ENCODE measurements around the gene CUX1.
"Not testable (repeated sequence)": the region's sequence is repeated elsewhere in the genome, so short reads cannot be mapped to it uniquely, and the experiment has no call there.

CUX1 gene

DNA sequence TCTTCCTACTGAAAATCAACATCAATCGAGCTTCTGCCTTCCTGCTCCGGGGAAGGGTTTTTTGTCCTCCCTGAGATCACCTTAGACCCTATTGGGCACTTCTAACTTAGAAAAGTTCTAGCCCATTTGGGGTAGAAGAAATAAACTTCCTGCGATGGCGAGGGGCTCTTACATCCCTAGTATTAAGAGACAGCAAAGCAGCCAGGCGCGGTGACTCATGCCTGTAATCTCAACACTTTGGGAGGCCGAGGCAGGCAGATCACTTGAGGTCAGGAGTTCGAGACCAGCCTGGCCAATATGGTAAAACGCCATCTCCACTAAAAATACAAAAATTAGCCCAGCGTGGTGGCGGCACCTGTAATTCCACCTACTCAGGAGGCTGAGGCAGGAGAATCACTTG, 507.7 kb downstream of the CUX1 start:
- DNase-seq = not testable (repeated sequence)

DNA sequence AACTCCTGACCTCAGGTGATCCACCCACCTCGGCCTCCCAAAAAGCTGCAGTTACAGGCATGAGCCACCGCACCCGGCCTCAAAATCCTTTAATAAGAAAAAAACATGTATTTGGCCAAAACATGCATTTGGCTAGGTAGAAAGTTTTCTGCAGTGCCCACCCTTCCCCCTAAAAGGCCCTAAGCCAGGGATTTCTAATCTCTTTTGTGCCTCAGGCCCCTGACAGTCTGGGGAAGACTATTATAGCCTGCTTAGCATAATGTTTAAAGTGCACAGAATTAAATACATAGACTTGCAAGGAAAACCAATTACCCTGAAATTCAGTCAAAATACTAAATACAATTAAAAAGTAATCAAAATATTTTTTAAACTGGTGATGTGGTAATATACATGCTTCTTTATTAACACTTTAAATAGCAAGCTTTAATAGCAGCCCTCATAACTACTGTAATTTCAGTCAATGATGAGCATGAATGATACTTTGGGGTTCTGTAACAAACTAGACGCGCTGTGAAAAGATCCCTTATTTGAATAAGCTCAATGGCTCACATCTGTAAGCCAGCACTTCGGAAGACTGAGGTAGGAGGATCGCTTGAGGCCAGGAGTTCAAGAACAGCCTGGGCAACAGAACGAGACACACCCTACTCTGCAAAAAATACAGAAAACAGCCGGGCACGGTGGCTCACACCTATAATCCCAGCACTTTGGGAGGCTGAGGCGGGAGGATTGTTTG, 508.9 kb downstream of the CUX1 start:
- no peak for DNase-seq

GRCh38 chr7:102327183-102327582, 509.8 kb downstream of the CUX1 start:
- not testable (repeated sequence) for DNase-seq

DNA sequence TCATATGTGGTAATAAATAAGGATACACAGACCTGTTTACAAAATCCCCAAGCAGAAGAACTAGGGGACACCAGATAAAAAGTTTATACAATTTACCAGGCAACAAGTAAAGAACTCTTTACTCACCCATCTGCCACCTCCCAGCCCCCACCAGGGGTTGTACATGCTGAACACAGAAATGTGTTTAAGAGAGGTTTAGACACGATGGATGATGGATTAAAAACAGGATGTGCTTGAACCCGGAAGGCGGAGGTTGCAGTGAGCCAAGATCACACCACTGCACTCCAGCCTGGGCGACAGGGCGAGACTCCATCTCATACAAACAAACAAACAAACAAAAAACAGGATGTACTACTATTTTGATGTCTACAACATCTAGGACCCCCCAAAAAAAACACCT, 511.4 kb downstream of the CUX1 start:
- not testable (repeated sequence) for DNase-seq

DNA sequence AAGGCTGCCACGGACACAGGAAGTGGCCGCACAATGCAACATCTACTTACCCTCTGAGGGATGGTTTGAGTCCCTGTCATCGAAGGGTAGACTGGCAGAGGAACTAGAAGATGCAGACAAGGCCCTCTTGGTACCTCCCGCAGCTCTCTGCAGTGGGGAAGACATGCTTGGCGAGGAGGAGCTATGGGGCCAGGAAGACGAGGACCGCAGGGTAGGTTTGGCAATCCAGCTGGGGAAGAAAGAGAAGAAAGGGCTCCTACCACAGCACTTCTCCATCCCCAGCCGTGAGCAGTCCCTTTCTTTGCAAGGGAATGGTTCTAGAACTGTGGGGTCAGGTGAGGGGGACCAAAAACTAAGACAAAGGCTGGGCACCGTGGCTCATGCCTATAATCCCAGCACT, 511.9 kb downstream of the CUX1 start:
- DNase-seq = not testable (repeated sequence)

GRCh38 chr7:102330666-102331460, 513.4 kb downstream of the CUX1 start:
- DNase-seq = not testable (repeated sequence)
